HCT116 (cell line): Measurements from ENCODE around the gene TENM4. TPM values are rescaled to one million over a fixed set of nuclear protein-coding genes. Genes with fewer than 3 reads are reported as not detected.

Experiments
- ATAC-seq: fragments of 200-7000 bp; cut with Tn5 transposase; 2 replicates; pipeline ENCODE4 v1.9.1; 2020; ENCODE audit warnings: mild to moderate bottlenecking, moderate library complexity
- BruUV-seq: library from RNA; stranded (reverse); fragments of 400-500 nt; replicated peaks from 2 replicates; lab custom pipeline; 2021; lab: Mats Ljungman, UMichigan
- CTCF ChIA-PET: fragments of 300-600 bp; sonication (Branson Sonifier 250); formaldehyde crosslinking; loops from one replicate; lab custom pipeline; 2021; ENCODE audit warnings: antibody characterized with exemption; lab: Charles Lee
- POLR2A ChIA-PET: fragments of 300-600, 350-600 bp; sonication (Branson Sonifier 250); formaldehyde crosslinking; loops from one replicate; lab custom pipeline; 2021; ENCODE audit warnings: antibody characterized with exemption; lab: Charles Lee
- RAD21 ChIA-PET, 2 experiments: fragments of 300-600 bp; sonication (Branson Sonifier 250); formaldehyde crosslinking; loops; one replicate each; lab custom pipeline; 2023; ENCODE audit warnings: low total read pairs in 2 of 2; ENCODE audit not compliant: uncharacterized antibody in 2 of 2, unreplicated experiment in 2 of 2, low non-redundant PET in 1 of 2; lab: Charles Lee
- DNase-seq: peaks from one replicate; pipeline ENCODE4 v3.0.0-alpha.2; 2010; ENCODE audit warnings: low read depth, low spot score
- H2AFZ ChIP-seq: fragments of 200-600 bp; shearing (Covaris generic), sonication (generic); 2 replicates; pipeline ENCODE4 v1.6.1; 2017; ENCODE audit warnings: low read depth, mixed run types, mixed read lengths, antibody characterized with exemption, low read length; ENCODE audit not compliant: poor library complexity, severe bottlenecking
- H3K27ac ChIP-seq: 2 replicates; pipeline ENCODE4 v1.5.1; 2012; ENCODE audit warnings: low read depth, low read length
- H3K27me3 ChIP-seq: fragments of 200-600 bp; sonication (generic); 2 replicates; pipeline ENCODE4 v1.6.1; 2016; ENCODE audit warnings: mixed run types, low read length, mixed read lengths; ENCODE audit not compliant: insufficient read depth
- H3K36me3 ChIP-seq, 2 experiments: fragments of 200-500 bp in 1 of 2; fragments of 200-600 bp in 1 of 2; sonication (Bioruptor generic) in 1 of 2; sonication (generic) in 1 of 2; 2 replicates each; pipeline versions ENCODE4 v1.5.1 to v1.6.1; 2014 to 2016; ENCODE audit warnings: low read length in 2 of 2, inconsistent platforms in 1 of 2, mixed read lengths in 1 of 2, mixed run types in 1 of 2; ENCODE audit not compliant: insufficient read depth in 2 of 2, control insufficient read depth in 1 of 2
- H3K4me1 ChIP-seq, 2 experiments: fragments of 200-600 bp in 1 of 2; sonication (generic) in 1 of 2; 2 replicates each; pipeline versions ENCODE4 v1.5.1 to v1.6.1; 2012 to 2017; ENCODE audit warnings: low read length in 2 of 2, inconsistent platforms in 1 of 2, mild to moderate bottlenecking in 1 of 2, mixed read lengths in 1 of 2, mixed run types in 1 of 2, moderate library complexity in 1 of 2; ENCODE audit not compliant: insufficient read depth in 2 of 2, control insufficient read depth in 1 of 2
- H3K4me2 ChIP-seq: fragments of 200-600 bp; sonication (generic); 2 replicates; pipeline ENCODE4 v1.6.1; 2017; ENCODE audit warnings: mixed run types, low read length, mixed read lengths
- H3K4me3 ChIP-seq, 2 experiments: fragments of 200-600 bp in 1 of 2; sonication (generic) in 1 of 2; replicated peaks in 1 of 2; 2 replicates each; pipeline ENCODE4 v1.5.1; 2011 to 2016; ENCODE audit warnings: low read length in 2 of 2, control low read depth in 1 of 2, low read depth in 1 of 2, mild to moderate bottlenecking in 1 of 2, mixed read lengths in 1 of 2, mixed run types in 1 of 2
- H3K79me2 ChIP-seq: fragments of 200-600 bp; sonication (generic); 2 replicates; pipeline ENCODE4 v1.6.1; 2017; ENCODE audit warnings: mild to moderate bottlenecking, mixed run types, low read length, moderate library complexity, mixed read lengths; ENCODE audit not compliant: insufficient read depth
- H3K9ac ChIP-seq: fragments of 200-600 bp; sonication (generic); 2 replicates; pipeline ENCODE4 v1.6.1; 2016; ENCODE audit warnings: low read length, mixed read lengths
- H3K9me2 ChIP-seq: fragments of 200-600 bp; sonication (generic), shearing (Covaris generic); 2 replicates; pipeline ENCODE4 v1.6.1; 2017; ENCODE audit warnings: mixed run types, mild to moderate bottlenecking, moderate library complexity; ENCODE audit not compliant: insufficient read depth
- H3K9me3 ChIP-seq, 2 experiments: fragments of 200-500 bp in 1 of 2; fragments of 200-600 bp in 1 of 2; sonication (Bioruptor generic) in 1 of 2; sonication (generic) in 1 of 2; 2 replicates each; pipeline ENCODE4 v1.6.1; 2014 to 2017; ENCODE audit warnings: low read length in 2 of 2, mixed read lengths in 2 of 2, inconsistent platforms in 1 of 2, low read depth in 1 of 2, mild to moderate bottlenecking in 1 of 2, mixed run types in 1 of 2, moderate library complexity in 1 of 2; ENCODE audit not compliant: control insufficient read depth in 1 of 2, insufficient read depth in 1 of 2
- H4K20me1 ChIP-seq: fragments of 200-600 bp; sonication (generic), shearing (Covaris generic); 2 replicates; pipeline ENCODE4 v1.6.1; 2017; ENCODE audit warnings: mixed run types, mild to moderate bottlenecking, moderate library complexity; ENCODE audit not compliant: insufficient read depth
- CBX3 ChIP-seq: IDR thresholded peaks from 2 replicates; pipeline ENCODE4 v1.6.1; 2012; ENCODE audit warnings: low read depth
- CTCF ChIP-seq, 3 experiments: fragments of 200-600 bp in 1 of 3; sonication (generic) in 1 of 3; IDR thresholded peaks in 2 of 3; conservative IDR thresholded peaks in 1 of 3; 2 replicates each; pipeline ENCODE4 v1.5.1; 2012 to 2017; ENCODE audit warnings: low read depth in 2 of 3, low read length in 2 of 3, antibody characterized with exemption in 1 of 3, borderline replicate concordance in 1 of 3, control low read depth in 1 of 3, mild to moderate bottlenecking in 1 of 3, mixed read lengths in 1 of 3, mixed run types in 1 of 3, moderate library complexity in 1 of 3; ENCODE audit not compliant: insufficient read depth in 1 of 3
- ELF1 ChIP-seq: IDR thresholded peaks from 2 replicates; pipeline ENCODE4 v1.6.1; 2012; ENCODE audit warnings: low read depth, borderline replicate concordance
- EZH2 ChIP-seq: fragments of 200-600 bp; sonication (generic); IDR thresholded peaks from 2 replicates; pipeline ENCODE4 v1.6.1; 2017; ENCODE audit warnings: antibody characterized with exemption, mixed run types
- EZH2phosphoT487 ChIP-seq: fragments of 200-600 bp; IDR thresholded peaks from 2 replicates; pipeline ENCODE4 v1.6.1; 2018; ENCODE audit warnings: antibody characterized with exemption, borderline replicate concordance
- FOSL1 ChIP-seq: IDR thresholded peaks from 2 replicates; pipeline ENCODE4 v1.6.1; 2012; ENCODE audit warnings: low read depth
- MAX ChIP-seq: IDR thresholded peaks from 2 replicates; pipeline ENCODE4 v1.6.1; 2012
- POLR2A ChIP-seq: IDR thresholded peaks from 2 replicates; pipeline ENCODE4 v1.7.0; 2011; ENCODE audit warnings: borderline replicate concordance; ENCODE audit not compliant: insufficient read depth, insufficient read length; ENCODE audit errors: extremely low read depth
- POLR2AphosphoS5 ChIP-seq: IDR thresholded peaks from 2 replicates; pipeline ENCODE4 v1.6.1; 2011; ENCODE audit warnings: mild to moderate bottlenecking, low read depth, low read length, moderate library complexity
- RAD21 ChIP-seq: IDR thresholded peaks from 2 replicates; pipeline ENCODE4 v1.6.1; 2012; ENCODE audit warnings: low read depth, mild to moderate bottlenecking
- REST ChIP-seq: IDR thresholded peaks from 2 replicates; pipeline ENCODE4 v1.6.1; 2012; ENCODE audit warnings: low read depth
- SIN3A ChIP-seq: IDR thresholded peaks from 2 replicates; pipeline ENCODE4 v1.6.1; 2012; ENCODE audit warnings: low read depth
- SP1 ChIP-seq: IDR thresholded peaks from 2 replicates; pipeline ENCODE4 v1.6.1; 2012; ENCODE audit warnings: low read depth
- SRF ChIP-seq: IDR thresholded peaks from 2 replicates; pipeline ENCODE4 v1.6.1; 2012; ENCODE audit warnings: low read depth
- TCF7L2 ChIP-seq: IDR thresholded peaks from 2 replicates; pipeline ENCODE4 v1.7.0; 2011; ENCODE audit warnings: borderline replicate concordance, inconsistent platforms; ENCODE audit not compliant: insufficient read depth, insufficient read length; ENCODE audit errors: extremely low read depth
- YY1 ChIP-seq: IDR thresholded peaks from 2 replicates; pipeline ENCODE4 v1.6.1; 2011; ENCODE audit warnings: low read length, low read depth, moderate library complexity, mild to moderate bottlenecking; ENCODE audit not compliant: insufficient replicate concordance; ENCODE audit errors: extremely low read depth
- ZBTB33 ChIP-seq: IDR thresholded peaks from 2 replicates; pipeline ENCODE4 v1.6.1; 2011; ENCODE audit warnings: mild to moderate bottlenecking, low read length, moderate library complexity; ENCODE audit not compliant: insufficient replicate concordance; ENCODE audit errors: extremely low read depth
- ZFX ChIP-seq: fragments of 450-650 bp; IDR thresholded peaks from 2 replicates; pipeline ENCODE4 v1.6.1; 2017
- intact Hi-C: fragments of 100-400 bp; cut with micrococcal nuclease; formaldehyde crosslinking; loops from 2 replicates; pipeline ENCODE4 v1.10.0; 2022
- total RNA-seq: library from RNA; stranded (reverse); gene quantifications from one replicate; pipeline ENCODE4 v1.2.1, GENCODE V29; 2021; ENCODE audit not compliant: unreplicated experiment
- TF ChIP-seq, protein P1 (sequence below): IDR thresholded peaks from 2 replicates; pipeline ENCODE4 v1.6.1; 2012

TENM4 gene
- total RNA-seq, 1 experiment from 2014 or later = 0.05 TPM

- H3K9ac ChIP-seq = no peak overlapping the region
- peaks cover 8% of the 10 kb centered on the region for H3K27me3 ChIP-seq
- H3K4me3 ChIP-seq = no peak overlapping the region
- no peaks in the 10 kb centered on the region for H3K9me2 ChIP-seq
- intact Hi-C loops = no loop called here
- no peak for ATAC-seq
- TF ChIP-seq SP1 (no peak), POLR2AphosphoS5 (no peak), ZFX (no peak), YY1 (no peak), TCF7L2 (no peak), ELF1 (no peak), MAX (no peak), REST (no peak), EZH2phosphoT487 (no peak), SIN3A (no peak), FOSL1 (no peak), ZBTB33 (no peak), POLR2A (no peak), CTCF (IDR thresholded peaks at IDR 0.05 in 2 of 3, conservative IDR thresholded peaks at IDR 0.05 in 1 of 3; ENCODE audit: borderline replicate concordance in 1 of 3, insufficient read depth in 1 of 3, low read depth in 2 of 3, low read length in 2 of 3) (no peak), EZH2 (no peak), RAD21 (no peak), CBX3 (no peak), SRF (no peak)
- TF ChIP-seq, protein P1, sequence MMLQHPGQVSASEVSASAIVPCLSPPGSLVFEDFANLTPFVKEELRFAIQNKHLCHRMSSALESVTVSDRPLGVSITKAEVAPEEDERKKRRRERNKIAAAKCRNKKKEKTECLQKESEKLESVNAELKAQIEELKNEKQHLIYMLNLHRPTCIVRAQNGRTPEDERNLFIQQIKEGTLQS = no peak
- ChIA-PET CTCF (no interaction called here), RAD21 (no interaction called here), POLR2A (no interaction called here)
- no peak overlapping the region for H3K27ac ChIP-seq
- no TSS peak for BruUV-seq
- H3K79me2 ChIP-seq = no peaks in the 10 kb centered on the region
- H4K20me1 ChIP-seq = no peaks in the 10 kb centered on the region
- H2AFZ ChIP-seq = no peak overlapping the region
- H3K36me3 ChIP-seq = no peaks in the 10 kb centered on the region
- no peaks in the 10 kb centered on the region for H3K4me1 ChIP-seq
- no peaks in the 10 kb centered on the region for H3K9me3 ChIP-seq
- H3K4me2 ChIP-seq = no peak overlapping the region
- no peak for DNase-seq
These were observed 78.5 kb downstream of the TENM4 start for GRCh38 chr11:79362206-79362757.
